GM19467 (cell line): ENCODE data around the gene OR56A5.
"Not testable (repeated sequence)": the region's sequence is repeated elsewhere in the genome, so short reads cannot be mapped to it uniquely, and the experiment has no call there.

ENCODE experiments used
- ATAC-seq: cut with Tn5 transposase; IDR thresholded peaks from one replicate; pipeline ENCODE4 v1.9.1; 2021; ENCODE audit warnings: mild to moderate bottlenecking, moderate library complexity; ENCODE audit not compliant: unreplicated experiment

OR56A5 gene, protein sequence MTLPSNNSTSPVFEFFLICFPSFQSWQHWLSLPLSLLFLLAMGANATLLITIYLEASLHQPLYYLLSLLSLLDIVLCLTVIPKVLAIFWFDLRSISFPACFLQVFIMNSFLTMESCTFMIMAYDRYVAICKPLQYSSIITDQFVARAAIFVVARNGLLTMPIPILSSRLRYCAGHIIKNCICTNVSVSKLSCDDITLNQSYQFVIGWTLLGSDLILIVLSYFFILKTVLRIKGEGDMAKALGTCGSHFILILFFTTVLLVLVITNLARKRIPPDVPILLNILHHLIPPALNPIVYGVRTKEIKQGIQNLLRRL

GRCh38 chr11:5968394-5968793 lies at the start of gene OR56A5:
TSS of gene OR56A5 (minus strand) at chr11:5968494. CDS start at chr11:5968494, 0 bp downstream.
- no peak for ATAC-seq

DNA sequence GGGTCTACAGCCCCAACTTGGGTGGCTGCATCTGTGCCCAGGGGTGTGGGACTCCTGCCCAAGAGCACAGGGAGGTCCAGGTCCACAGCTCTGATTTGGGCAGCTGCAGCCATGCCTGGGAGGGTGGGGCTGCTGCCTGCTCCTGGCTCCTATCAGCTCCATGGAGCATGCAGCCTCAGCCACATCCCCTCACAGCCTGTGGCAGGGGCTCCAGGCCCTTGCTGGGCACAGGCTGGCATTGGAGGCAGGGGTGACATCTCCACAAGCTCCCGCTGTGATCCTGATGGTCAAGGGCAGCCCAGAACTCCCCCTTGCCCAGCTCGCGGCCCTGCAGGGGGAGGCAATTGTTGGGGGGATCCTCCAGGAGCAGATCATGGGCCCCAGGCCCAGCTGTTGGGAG lies 44.7 kb upstream of the OR56A5 start:
- ATAC-seq, result no peak

DNA sequence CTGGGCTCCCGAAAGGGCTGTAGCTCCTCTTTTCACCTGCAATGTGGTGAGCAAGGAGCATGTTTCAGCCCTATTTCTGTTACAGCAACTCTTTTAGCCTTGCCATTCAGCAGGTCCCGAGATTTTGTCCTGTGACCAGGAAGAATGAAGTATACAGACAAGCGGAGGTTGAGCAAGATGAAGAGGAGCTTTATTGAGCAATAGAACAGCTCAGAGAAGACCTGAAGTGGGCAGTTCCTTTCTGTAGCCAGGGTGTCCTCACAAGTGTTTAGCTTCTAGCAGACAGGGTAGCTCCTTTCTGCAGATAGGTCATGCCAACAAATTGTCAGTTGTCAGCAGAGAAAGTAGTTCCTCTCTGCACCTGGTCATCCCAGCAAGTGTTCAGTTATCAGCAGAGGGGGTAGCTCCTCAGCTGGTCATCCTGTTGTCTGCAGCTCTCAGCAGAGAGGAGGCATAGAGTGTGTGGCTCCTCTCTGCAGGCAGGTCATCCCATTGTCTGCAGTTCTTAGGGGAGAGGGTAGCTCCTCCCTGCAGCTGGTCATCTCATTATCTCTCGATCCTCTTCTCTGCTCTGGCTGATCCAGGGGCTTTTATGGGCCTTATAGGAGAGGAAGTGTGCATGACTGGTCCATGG lies 43.9 kb upstream of the OR56A5 start:
- no peak for ATAC-seq

- no peak for ATAC-seq
Observed at GRCh38 chr11:6006846-6007245, 38.6 kb upstream of the OR56A5 start, which contains the start of gene OR56A4. TSS of gene OR56A4 (minus strand) at chr11:6006946. CDS start at chr11:6002992, 3,954 bp downstream.

GRCh38 chr11:6006395-6006794 lies 38.1 kb upstream of the OR56A5 start:
- no peak for ATAC-seq

- no peak for ATAC-seq
Observed at GRCh38 chr11:6002202-6002699, 34.0 kb upstream of the OR56A5 start.

DNA sequence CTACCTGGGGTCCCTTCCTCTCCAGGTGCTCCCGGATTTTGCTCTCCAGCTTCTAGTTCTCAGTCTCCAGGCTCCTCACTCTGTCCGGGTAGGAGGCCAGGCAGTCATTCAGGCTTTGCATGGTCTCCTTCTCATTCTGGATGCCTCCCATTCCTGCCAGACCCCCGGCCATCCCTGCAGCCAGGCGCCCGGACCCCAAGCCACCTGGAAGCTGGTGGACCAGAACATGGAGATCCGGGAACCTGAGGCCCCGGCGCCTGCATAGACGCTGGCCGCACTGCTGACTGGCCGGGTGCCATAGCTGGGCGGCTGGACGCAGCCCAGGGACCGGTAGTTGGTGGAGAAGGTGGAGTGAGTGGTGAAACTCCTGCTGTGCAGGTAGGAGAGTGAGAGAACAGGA lies 26.5 kb upstream of the OR56A5 start:
- ATAC-seq, result no peak

- no peak for ATAC-seq
Observed at GRCh38 chr11:5992604-5993251, 24.4 kb upstream of the OR56A5 start.

GRCh38 chr11:5992150-5992549 lies 23.9 kb upstream of the OR56A5 start:
- ATAC-seq, result no peak

DNA sequence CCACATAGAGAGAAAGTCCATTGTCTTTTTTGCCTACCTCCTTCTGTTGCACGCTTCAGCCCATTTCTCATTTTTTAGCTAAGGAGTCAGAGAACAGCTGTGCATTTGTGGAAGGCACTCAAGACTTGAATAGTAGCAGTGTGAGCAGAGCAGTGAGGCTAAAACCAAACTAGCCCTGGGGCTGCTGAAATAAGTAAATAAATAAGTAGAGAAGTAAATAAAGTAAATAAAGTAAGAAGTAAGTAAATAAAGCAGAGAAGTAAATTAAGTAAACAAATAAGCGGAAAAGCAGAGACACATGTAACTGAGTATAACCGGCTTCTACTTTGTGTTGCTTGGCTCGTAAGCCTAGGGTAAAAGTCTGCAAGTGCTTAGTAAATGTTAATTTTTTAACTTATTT lies 20.9 kb upstream of the OR56A5 start:
- no peak for ATAC-seq

DNA sequence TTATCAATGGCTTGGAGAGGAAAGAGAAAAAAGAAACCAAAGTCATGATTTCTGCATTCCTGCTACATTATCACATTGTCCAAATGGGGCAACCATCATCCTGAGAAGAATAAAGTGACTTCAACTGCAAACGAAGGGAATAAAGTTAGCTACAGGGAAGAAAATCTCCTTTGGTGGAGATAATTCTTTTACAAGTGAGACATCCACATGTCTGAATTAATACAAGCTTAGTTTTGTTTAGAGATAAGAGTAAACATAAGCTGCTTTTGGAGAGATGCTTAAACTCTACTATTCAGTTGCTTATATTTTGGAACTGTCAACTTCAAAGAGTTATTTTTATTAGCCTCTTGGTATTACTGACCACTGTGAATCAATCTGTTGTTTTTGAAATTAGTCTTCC lies 18.6 kb upstream of the OR56A5 start, which contains the start of gene OR52L1:
TSS of gene OR52L1 (minus strand) at position 101 of the 400 bp plus-strand sequence. CDS start at position 46, 55 bp downstream.
- no peak for ATAC-seq

DNA sequence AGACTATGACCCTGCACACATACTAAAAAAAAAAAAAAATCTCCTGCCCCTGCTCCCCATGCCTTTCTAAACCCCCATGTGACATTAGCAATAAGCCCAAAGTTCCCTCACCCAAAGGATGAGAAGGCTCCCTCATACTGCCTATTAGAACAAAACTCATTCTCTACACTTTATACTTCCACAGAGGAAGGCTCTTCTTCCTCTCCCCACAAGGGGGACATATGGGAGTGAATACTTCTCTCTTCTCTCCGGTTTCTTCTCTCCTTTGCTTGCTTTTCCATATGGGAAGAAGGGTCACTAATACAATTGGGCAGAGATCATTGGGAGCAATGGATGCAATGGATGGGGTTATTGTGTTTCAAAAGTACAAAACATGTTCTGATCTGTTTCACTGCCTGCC lies 15.1 kb upstream of the OR56A5 start:
- no peak for ATAC-seq

- no peak for ATAC-seq
Observed at GRCh38 chr11:5973530-5973929, 5.2 kb upstream of the OR56A5 start.

DNA sequence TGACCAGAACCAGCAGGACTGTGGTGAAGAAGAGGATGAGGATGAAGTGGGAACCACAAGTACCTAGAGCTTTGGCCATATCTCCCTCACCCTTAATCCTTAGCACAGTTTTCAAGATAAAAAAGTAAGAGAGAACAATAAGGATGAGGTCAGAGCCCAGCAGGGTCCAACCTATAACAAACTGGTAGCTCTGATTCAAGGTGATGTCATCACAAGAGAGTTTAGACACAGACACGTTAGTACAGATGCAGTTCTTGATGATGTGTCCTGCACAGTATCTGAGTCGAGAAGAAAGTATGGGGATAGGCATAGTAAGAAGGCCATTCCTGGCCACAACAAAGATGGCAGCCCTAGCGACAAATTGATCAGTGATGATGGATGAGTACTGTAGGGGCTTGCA lies 586 bp downstream of the OR56A5 start:
- no peak for ATAC-seq

DNA sequence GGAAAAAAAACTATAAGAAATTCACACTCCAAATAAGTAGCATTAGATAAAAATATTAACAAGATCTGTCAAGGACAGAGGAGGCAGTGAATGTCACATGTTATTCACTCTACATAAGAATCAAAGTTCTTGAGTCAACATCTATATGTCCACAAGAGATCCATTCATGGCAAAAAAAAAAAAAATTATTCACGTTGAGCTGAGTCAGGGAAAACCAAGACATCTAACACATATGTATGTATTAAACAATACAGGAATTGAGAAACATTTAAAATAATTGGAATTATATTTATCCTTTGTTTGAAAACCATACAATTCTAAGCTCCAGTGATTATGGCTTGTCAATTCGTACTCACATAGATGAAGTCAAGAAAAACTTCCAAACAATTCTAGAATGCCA lies 1.3 kb downstream of the OR56A5 start:
- no peak for ATAC-seq

DNA sequence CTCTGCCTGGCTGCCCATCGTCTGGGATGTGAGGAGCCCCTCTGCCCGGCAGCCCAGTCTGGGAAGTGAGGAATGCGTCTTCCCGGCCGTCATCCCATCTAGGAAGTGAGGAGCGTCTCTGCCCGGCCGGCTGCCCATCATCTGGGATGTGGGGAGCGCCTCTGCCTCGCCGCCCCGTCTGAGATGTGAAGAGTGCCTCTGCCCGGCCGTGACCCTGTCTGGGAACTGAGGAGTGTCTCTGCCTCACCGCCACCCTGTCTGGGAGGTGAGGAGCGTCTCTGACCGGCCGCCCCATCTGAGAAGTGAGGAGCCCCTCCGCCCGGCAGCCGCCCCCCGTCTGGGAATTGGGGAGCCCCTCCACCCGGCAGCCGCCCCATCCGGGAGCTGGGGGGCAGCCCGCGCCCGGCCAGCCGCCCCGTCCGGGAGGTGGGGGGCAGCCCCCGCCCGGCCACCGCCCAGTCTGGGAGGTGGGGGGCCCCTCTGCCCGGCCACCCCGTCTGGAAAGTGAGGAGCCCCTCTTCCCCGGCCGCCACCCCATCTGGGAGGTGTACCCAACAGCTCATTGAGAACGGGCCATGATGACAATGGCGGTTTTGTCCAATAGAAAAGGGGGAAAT lies 7.5 kb downstream of the OR56A5 start:
- ATAC-seq, result not testable (repeated sequence)

DNA sequence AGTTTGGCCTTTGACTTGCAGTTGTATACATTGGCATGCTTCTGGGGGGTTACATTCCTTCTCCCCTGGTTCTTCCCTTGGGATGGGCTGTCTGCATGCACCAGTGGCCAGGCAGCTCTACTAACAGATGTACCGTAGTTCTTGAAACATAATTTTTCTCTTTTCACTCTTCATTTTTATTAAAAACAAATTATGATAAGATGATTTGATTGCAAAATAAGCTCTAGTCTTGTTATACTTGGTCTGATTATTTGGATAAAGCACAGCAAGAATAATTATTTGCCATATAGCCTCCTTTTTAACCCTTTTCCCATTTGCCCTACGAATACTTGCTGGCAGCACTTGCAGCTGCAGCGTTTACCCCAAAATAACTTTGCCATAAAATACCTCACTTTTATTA lies 12.7 kb downstream of the OR56A5 start:
- no peak for ATAC-seq

- ATAC-seq, result no peak
Observed at GRCh38 chr11:5941951-5942350, 26.3 kb downstream of the OR56A5 start, which contains the start of gene OR56A3. TSS of gene OR56A3 (plus strand) at chr11:5942251. CDS start at chr11:5947347, 5,096 bp downstream.

DNA sequence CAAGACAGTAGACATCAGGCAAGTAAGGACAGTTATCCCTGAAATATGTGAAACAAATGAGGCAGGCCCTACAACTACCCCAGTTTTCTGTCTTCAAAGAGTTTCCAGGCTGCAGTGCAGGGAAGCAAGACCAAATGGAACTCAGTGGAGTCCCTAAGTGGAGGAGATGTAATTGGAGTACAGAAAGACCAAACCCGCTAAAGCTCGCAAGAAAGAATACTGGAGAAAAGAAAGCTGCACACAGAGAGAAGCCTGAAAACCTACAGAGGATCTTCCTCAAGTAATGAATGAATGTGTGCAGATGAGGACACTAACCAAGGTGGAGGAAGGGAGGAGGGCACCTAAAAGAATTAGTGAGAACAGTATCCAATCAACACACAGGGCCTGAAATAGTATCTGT lies 27.5 kb downstream of the OR56A5 start:
- no peak for ATAC-seq

DNA sequence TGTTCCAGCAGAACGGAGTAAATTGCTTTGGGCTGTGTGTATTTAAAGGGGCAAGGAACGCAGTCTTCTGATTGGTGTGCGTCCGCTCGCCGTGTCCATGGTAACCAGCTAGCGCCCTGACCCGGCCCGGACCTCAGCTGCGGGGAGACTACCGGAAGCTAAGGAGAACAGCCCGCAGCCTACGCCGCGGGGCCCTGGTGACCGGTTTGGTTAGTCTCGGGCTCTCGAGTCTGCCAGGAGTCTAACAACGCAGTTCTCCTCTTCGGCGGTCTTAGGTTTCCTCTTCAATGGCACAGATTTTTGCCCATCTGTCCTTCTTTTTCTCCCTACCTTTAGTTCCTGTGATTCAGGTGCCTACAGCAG lies 29.7 kb downstream of the OR56A5 start:
- ATAC-seq, result no peak

- ATAC-seq, result no peak
Observed at GRCh38 chr11:5937868-5938602, 30.3 kb downstream of the OR56A5 start.
